ENCODE measurements around the gene PLEKHB2.

PLEKHB2 gene

DNA sequence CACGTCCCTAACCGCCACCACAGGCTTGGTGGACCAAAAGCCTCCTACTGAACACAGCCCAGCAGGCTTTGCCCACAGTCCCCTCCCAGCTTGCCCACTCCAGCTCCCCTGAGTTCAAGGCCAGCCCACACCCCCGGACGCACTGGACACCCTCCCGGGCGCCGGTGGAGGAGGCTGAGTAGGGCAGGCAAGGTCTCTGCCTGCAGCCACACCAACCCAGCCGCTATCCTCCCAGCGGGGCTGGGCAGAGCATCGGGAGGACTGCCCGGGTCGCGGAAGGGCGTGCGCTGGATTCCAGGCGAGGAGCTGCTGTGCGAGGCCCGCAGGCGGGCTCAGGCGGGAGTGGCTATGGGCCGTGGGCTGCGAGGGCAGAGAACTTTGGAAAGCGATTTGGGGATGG is 49.5 kb downstream of the PLEKHB2 start:
- TF ChIP-seq, protein P1, sequence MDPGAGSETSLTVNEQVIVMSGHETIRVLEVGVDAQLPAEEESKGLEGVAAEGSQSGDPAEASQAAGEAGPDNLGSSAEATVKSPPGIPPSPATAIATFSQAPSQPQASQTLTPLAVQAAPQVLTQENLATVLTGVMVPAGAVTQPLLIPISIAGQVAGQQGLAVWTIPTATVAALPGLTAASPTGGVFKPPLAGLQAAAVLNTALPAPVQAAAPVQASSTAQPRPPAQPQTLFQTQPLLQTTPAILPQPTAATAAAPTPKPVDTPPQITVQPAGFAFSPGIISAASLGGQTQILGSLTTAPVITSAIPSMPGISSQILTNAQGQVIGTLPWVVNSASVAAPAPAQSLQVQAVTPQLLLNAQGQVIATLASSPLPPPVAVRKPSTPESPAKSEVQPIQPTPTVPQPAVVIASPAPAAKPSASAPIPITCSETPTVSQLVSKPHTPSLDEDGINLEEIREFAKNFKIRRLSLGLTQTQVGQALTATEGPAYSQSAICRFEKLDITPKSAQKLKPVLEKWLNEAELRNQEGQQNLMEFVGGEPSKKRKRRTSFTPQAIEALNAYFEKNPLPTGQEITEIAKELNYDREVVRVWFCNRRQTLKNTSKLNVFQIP (CRISPR knock-in tag; IDR thresholded peaks at IDR 0.05; ENCODE audit: borderline replicate concordance, low read depth), result no peak
- TF ChIP-seq ESRRG (CRISPR knock-in tag; IDR thresholded peaks at IDR 0.05), result no peak
- TF ChIP-seq ZNF565 (CRISPR knock-in tag; conservative IDR thresholded peaks at IDR 0.05; ENCODE audit: low read depth), result no peak
- TF ChIP-seq ZFP30 (CRISPR knock-in tag; IDR thresholded peaks at IDR 0.05), result no peak
- TF ChIP-seq TOX (CRISPR knock-in tag; IDR thresholded peaks at IDR 0.05; ENCODE audit: borderline replicate concordance), result no peak
- TF ChIP-seq CSDC2 (CRISPR knock-in tag; IDR thresholded peaks at IDR 0.05), result no peak
- TF ChIP-seq ARNTL (CRISPR knock-in tag; IDR thresholded peaks at IDR 0.05; ENCODE audit: borderline replicate concordance, low read depth), result no peak
- no peak for TF ChIP-seq ISL1 (CRISPR knock-in tag; IDR thresholded peaks at IDR 0.05)
- TF ChIP-seq SNAI2 (CRISPR knock-in tag; IDR thresholded peaks at IDR 0.05), result no peak
- no peak for TF ChIP-seq ZNF8 (CRISPR knock-in tag; IDR thresholded peaks at IDR 0.05)
- no peak for TF ChIP-seq PPARA (CRISPR knock-in tag; IDR thresholded peaks at IDR 0.05; ENCODE audit: borderline replicate concordance)
- TF ChIP-seq, protein P2, sequence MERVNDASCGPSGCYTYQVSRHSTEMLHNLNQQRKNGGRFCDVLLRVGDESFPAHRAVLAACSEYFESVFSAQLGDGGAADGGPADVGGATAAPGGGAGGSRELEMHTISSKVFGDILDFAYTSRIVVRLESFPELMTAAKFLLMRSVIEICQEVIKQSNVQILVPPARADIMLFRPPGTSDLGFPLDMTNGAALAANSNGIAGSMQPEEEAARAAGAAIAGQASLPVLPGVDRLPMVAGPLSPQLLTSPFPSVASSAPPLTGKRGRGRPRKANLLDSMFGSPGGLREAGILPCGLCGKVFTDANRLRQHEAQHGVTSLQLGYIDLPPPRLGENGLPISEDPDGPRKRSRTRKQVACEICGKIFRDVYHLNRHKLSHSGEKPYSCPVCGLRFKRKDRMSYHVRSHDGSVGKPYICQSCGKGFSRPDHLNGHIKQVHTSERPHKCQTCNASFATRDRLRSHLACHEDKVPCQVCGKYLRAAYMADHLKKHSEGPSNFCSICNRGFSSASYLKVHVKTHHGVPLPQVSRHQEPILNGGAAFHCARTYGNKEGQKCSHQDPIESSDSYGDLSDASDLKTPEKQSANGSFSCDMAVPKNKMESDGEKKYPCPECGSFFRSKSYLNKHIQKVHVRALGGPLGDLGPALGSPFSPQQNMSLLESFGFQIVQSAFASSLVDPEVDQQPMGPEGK (CRISPR knock-in tag; IDR thresholded peaks at IDR 0.05; ENCODE audit: borderline replicate concordance), result no peak
- TF ChIP-seq TSHZ2 (CRISPR knock-in tag; IDR thresholded peaks at IDR 0.05), result no peak
- TF ChIP-seq ZFP3 (CRISPR knock-in tag; IDR thresholded peaks at IDR 0.05), result no peak
- TF ChIP-seq BACH2 (CRISPR knock-in tag; IDR thresholded peaks at IDR 0.05; ENCODE audit: borderline replicate concordance), result no peak
- ATAC-seq, result no peak

DNA sequence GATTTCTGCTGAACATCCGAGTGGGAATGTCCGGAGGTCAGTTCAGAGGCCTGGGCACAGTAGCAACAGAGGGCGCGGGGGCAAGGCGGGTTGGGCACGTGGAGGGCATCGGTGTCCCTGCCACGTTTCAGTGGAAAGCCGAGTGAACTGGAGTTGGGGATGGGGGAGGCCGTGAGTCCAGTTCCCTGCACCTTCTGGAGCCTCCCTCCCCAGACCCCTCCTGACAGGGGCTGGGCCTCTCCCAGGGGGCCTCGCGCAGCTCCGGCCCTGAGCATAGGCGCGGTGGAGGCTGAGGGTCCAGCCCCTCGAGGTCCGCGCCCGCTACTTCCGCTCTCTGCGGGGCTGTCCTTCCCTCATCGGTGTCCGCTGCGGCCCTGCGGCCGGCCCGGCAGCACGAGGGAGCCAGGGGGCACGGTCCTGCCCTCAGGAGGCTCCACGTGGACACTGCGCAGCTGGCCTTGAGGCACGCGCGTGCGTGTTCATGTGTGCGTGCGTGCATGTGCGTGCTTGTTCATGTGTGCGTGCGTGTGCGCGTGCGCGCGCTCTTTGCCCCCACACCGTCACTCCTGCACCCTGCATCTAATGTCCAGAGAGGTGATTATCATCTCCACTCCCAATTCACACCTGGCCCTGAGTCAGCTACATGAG is 50.2 kb downstream of the PLEKHB2 start:
- ATAC-seq, result no peak
- no peak for TF ChIP-seq OSR1 (CRISPR knock-in tag; IDR thresholded peaks at IDR 0.05)
- TF ChIP-seq ZNF70 (CRISPR knock-in tag; IDR thresholded peaks at IDR 0.05), result no peak
- no peak for TF ChIP-seq SNAI2 (CRISPR knock-in tag; IDR thresholded peaks at IDR 0.05)
- no peak for TF ChIP-seq TCF4 (CRISPR knock-in tag; IDR thresholded peaks at IDR 0.05; ENCODE audit: borderline replicate concordance)
- TF ChIP-seq, protein P2 (CRISPR knock-in tag; IDR thresholded peaks at IDR 0.05; ENCODE audit: borderline replicate concordance), result no peak
- no peak for TF ChIP-seq ZC3H10 (CRISPR knock-in tag; IDR thresholded peaks at IDR 0.05)
- TF ChIP-seq, protein P1 (CRISPR knock-in tag; IDR thresholded peaks at IDR 0.05; ENCODE audit: borderline replicate concordance, low read depth), result no peak
- no peak for TF ChIP-seq GLIS3 (CRISPR knock-in tag; IDR thresholded peaks at IDR 0.05)
- no peak for TF ChIP-seq BACH2 (CRISPR knock-in tag; IDR thresholded peaks at IDR 0.05; ENCODE audit: borderline replicate concordance)
- TF ChIP-seq PPARA (CRISPR knock-in tag; IDR thresholded peaks at IDR 0.05; ENCODE audit: borderline replicate concordance), result no peak

Measured in SK-N-SH treated with all-trans-retinoic acid at 6 μM for 48 hours (cell line).